Effector CD4-positive, alpha-beta T cell (primary cell): ENCODE data around the gene TCF15.

ENCODE experiments used
- DNase-seq: peaks from one replicate; pipeline ENCODE4 v3.0.0-alpha.2; 2020

TCF15 gene

GRCh38 chr20:641516-641875 is 31.4 kb upstream of the TCF15 start:
- DNase-seq, result no peak

GRCh38 chr20:640674-641515 is 30.8 kb upstream of the TCF15 start:
- DNase-seq, result no peak

- DNase-seq, result no peak
Measured at GRCh38 chr20:638579-638978, 28.5 kb upstream of the TCF15 start.

- DNase-seq, result no peak
Measured at GRCh38 chr20:637559-637958, 27.4 kb upstream of the TCF15 start.

- no peak for DNase-seq
Measured at GRCh38 chr20:635893-636338, 25.8 kb upstream of the TCF15 start.

- no peak for DNase-seq
Measured at GRCh38 chr20:635028-635892, 25.2 kb upstream of the TCF15 start.

GRCh38 chr20:634148-634925 is 24.2 kb upstream of the TCF15 start:
- DNase-seq, result no peak

- DNase-seq, result no peak
Measured at GRCh38 chr20:631101-631500, 21.0 kb upstream of the TCF15 start.

GRCh38 chr20:626579-626978 is 16.5 kb upstream of the TCF15 start:
- no peak for DNase-seq

- no peak for DNase-seq
Measured at GRCh38 chr20:625360-625932, 15.3 kb upstream of the TCF15 start.

GRCh38 chr20:623704-624103 is 13.6 kb upstream of the TCF15 start:
- no peak for DNase-seq

GRCh38 chr20:623021-623420 is 12.9 kb upstream of the TCF15 start:
- no peak for DNase-seq

GRCh38 chr20:622161-622560 is 12.1 kb upstream of the TCF15 start:
- DNase-seq, result no peak

- DNase-seq, result no peak
Measured at GRCh38 chr20:621125-621756, 11.1 kb upstream of the TCF15 start.

GRCh38 chr20:620246-620645 is 10.1 kb upstream of the TCF15 start:
- DNase-seq, result no peak

GRCh38 chr20:618980-619379 is 8.9 kb upstream of the TCF15 start:
- no peak for DNase-seq

- no peak for DNase-seq
Measured at GRCh38 chr20:617934-618690, 8.0 kb upstream of the TCF15 start.

GRCh38 chr20:615514-615913 is 5.4 kb upstream of the TCF15 start:
- no peak for DNase-seq

- no peak for DNase-seq
Measured at GRCh38 chr20:611843-612185, 1.7 kb upstream of the TCF15 start.

- DNase-seq, result no peak
Measured at GRCh38 chr20:611047-611842, 1.1 kb upstream of the TCF15 start.
